D341Med (cell line): Measurements from ENCODE around the gene EPG5.

ENCODE experiments used
- DNase-seq: peaks from one replicate; pipeline ENCODE4 v3.0.0; 2012; ENCODE audit warnings: low spot score

The EPG5 gene

DNA sequence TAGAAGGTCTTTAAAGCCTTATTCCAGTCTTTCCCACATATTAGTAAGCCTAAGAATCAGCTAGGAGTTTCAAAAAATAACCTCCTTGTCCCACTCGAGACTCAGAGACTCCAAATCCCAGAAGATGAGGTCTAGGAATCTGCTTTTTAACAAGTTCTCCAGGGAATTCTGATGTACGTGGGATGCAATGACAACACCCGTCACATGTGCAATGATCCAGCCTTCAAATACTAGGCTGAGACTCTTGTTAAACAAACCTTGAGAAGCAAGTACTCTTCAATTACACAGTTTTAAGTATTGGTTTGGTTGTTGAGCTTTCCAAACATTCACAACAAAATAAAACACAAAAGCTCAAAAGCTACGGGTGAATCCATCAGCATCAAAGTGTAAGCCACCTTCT lies 53.9 kb downstream of the EPG5 start:
- DNase-seq = no peak

DNA sequence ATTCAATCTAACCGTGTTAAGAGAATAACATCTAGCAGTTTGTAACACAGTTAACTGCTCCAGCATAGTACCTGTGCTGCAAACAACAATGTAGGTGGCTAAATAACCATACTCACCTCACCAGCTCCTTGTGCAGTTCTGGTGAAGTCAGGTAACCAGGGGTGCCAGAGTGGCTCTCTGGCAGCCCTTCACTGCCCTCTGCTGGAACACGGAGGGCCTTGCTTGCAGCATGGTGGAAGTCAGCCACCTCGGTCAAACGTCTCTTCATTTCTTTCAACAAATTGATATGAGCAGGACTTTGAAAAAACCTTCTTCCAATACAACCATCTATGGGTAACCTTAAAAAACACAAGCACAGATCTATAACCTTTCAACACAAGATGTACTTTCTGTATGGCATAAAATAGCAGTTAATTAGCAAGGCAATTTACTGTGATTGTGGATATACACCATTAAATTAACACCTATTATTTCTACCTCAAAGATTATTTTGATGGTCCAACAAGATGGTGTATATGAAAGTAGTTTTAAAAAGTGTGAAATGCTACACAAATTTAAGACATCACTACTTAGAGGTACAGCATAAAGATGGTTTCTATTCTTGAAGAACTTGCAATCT lies 56.6 kb downstream of the EPG5 start:
- peak; percentile 88 for DNase-seq

DNA sequence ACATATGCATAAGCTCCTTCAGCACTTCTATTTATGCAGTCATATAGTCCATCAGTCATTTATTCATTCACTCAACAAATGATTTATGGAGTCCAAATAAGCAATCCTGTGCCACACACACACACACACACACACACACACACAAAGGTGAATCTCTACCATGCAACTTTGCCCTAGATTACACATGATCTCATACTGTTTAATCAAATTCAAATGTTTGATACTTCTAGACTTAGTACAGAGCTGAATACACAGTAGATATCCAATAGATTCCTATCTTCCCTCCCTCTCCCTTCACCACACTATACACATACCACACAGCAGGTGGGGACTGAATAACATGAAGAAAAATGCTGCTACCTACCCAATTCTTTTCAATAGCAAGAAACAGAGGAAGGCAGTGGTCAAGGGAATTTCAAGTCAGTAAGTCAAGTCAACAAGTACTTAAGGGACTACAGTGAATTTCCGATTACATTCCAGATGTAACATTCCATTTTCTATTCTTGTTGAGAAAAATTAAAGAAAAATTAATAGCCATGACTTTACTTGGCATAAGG lies 65.4 kb downstream of the EPG5 start:
- no peak for DNase-seq

DNA sequence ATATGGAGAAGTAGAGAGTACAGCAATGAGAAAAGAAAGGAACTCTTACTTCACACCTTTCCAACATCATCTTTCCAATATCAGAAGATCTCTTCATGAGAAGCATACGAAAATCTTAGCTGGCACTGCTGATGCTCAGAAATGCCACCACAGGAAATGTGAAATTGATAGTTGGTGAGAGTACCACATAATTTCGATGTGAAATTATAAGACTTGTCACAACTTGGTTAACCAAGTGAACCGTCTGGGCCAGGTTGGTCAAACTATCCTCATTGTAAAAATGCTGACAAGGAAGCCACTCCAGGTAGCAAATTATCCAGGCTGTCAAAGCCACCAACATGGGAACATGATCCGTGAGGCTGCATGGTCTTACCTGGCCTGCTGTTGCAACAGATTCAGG lies 66.5 kb downstream of the EPG5 start:
- DNase-seq = no peak

DNA sequence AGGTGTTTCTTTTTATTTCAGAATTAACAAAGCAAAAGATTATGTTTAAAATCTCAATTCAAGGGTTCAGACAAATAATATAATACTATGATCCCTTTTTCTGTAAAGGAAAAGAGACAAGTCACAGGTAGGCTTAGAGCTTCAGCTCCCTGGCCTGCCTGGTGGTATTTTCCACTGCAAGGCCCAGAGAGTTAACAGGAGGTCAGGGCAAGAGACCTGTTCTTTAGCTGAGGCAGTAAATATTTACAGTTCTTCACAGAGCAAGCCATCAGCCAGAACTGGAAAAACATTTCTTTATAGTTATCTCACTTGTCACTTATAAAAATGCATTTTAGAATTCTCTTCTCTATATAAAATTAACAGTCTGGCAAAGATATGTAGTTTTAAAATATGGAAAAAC lies 70.1 kb downstream of the EPG5 start:
- no peak for DNase-seq

DNA sequence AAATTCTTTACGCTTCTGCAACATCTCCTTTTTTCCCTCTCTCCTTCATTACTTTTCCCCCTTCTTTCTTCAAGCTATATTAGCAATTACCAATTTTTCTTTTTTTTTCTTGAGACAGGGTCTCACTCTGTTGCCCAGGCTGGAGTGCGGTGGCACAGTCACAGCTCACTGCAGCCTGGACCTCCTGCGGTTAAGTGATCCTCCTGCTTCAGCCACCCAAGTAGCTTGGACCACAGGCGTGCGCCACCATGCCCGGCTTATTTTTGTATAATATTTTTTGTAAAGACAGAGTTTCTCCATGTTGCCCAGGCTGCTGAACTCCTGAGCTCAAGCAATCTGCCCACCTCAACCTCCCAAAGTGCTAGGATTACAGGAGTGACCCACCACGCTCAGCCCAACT lies 70.7 kb downstream of the EPG5 start:
- DNase-seq = no peak

DNA sequence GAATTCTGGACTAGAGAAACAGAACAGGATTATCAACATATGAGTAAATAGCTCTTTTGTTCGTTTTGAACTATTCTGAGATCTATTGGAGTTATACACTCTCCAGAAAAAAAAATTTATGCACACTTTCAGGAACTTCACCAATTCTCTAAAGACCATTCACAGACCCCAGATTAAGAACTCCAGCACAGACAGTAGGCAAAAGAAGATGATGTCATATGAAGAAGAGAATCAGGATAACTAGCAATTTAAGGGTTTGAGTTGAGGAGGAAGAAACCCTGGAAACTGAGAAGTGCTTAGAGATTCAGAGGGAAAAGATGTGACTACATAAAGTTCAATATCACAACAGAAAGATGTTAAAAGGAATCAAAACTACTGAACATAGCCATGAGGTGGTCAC lies 71.8 kb downstream of the EPG5 start:
- DNase-seq = no peak

DNA sequence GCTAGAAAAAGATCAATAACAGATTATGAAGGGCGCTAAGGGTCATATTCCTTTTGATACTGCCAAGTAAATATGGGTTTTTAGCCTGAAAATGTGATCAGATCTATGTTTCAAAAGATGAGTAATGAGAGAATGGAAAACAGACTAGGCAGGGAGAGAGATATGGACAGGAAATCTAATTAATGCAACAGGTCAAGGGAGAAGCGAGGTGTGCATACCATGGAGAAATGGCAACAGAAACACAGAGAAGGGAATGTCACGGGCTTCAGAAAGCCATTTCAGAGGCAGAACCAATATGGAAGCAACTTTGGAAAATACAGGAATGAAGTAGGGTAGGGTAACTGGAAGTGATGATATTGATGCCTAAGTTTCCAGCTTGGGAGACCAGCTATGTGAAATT lies 72.3 kb downstream of the EPG5 start:
- no peak for DNase-seq

DNA sequence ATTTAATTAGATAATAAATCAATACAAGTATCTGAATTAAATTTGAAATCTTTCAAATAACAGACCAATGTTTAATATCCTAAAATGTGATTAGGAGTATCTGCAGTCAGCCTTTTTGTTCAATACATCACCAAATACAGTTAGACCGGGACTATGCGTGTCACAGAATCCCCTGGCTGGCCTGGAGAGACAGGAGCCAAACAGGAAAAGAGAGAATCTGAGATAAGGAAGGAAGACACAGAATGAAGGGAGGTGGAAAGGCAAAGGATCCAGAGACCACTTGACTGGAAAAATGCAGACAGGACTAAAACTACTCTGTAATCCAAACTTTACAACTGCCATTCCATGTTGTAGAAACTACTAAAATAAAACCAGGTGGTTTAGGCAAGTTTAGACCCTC lies 75.3 kb downstream of the EPG5 start:
- DNase-seq = no peak

DNA sequence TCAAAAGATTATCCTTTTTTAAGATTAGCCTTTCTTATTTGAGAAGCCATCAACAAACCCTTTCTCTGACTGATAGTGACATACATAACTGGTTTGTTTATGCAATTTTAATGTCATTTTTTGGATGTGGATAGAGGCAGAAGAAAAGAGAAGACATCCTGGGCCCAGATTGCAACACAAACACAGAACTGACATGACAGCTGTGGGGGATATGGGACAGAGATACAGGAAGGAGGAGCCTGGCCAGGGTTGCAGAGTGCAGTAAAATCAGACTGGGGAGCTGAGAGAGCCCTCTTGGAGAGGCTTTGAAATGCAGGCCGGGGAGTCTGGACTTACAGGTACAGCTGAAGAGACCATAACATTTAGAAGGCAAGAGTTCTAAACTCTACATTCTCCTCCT lies 76.5 kb downstream of the EPG5 start:
- DNase-seq = no peak

DNA sequence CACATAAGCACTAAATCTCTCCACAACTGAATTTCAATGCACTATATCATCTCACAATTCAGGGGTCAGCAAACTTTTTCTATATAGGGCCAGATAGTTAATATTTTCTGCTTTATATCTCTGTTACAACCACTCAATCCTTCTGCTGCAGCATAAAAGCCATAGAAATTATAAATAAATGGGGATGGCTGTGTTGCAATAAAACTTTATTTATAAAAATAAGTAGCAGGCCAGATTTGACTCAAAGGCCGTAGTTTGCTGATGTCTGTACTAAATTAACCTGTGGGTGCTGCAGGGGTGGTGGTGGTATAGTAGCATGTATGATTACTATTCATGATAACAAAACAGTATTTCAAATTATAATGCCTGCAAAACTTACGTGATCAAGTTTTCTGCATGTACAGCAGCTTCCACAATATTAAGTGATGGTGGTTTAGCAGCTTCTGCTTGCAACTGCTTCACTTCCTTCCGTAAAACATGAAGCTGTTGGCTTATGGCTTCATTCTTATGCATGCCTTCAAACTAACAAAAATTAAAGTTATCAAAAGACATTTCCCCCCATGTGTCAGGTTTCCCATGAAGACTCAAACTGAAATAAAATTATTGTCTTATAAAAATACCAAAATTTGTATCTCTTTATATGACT lies 77.6 kb downstream of the EPG5 start:
- no peak for DNase-seq

DNA sequence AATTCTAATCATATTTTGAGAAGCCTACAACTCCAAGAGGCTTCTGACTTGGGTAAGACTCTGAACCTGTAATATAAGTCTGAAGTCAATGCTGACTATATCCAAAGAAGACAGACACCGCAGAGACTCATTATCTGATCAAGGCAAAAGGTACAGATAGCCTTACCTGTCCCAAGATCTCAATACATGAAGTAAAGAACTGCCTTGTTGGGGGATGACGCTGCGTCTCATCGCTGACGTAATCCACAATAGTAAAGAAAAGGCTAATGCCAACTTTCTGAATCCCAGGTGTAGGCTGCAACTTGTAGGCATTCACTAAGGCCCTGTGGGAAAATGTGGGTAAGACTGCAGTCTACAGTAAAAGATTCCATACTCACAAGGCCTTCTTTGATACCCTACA lies 79.5 kb downstream of the EPG5 start:
- DNase-seq = no peak

DNA sequence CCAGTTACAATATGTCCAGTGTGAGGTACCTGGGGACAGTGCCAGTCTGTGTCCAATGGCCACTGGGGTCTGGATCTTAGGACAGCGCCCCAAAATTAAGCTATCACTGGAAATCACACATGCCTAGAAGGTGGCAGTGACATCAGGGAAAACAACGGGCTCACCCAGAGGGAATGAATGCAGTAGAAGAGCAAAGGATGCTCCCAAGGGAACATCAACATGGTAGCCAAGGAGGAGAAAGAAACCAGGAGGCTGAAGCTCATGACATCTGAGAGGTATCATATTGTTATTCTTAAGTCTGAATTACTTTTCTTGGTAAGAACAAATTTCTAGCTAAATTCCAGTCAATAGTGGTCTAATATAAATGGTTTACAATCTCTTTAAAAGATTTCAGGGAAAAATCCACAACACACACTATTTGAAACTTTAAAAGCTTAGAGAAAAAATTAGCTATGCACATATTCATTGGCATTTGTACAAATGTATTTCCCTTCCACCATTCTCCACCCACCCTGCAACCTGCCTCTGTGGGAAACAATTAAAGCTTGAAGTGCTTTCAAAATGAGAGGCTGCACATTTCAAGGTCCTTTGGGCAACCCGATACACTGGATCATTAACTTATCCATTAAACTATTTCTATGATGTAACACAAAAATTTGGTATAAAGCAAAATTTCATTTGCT lies 86.1 kb downstream of the EPG5 start:
- DNase-seq = no peak

DNA sequence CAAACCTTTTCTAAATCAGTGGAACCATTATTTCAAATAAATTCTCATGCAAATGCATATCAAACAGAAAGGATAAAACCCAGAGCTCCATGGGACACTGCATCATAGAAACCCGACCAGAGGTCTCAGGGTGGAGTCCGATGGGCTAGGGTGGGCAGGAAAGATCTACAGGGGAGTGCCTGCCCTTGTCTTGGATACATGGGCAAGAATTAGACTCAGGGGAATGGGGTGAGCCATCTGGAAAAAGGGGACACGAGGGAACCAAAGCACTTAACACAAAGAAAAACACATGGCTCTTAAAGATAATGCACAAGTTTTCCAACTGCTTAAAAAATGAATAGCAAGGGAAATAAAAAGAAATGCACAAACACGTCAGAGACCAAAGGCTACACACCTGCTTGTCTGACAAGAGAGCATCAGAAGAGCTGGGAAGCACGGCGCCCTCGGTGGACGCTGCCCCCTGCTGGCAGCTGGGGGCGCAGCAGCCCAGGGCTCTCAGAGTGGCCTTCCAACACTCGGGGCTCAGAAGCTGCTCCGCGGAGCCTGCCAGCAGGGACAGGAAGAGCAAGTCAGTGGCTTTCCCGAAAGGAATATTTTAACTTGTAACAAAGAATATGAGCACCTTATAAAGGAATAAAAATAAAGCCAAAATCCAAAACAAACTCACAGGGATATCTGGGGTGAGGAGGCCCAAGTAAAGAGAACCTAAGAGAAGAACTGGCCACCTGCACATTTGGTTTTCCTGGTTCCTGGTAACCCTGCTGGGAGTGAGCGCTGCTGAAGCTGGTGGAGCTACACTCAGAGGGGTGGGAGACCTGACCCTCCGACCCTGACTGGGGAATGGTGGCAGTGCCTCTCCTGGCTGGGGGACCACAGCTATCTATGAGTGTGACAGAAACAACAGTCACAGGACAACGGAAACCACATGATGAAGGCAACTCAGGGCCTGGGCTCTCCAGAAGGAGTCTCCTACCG lies 87.2 kb downstream of the EPG5 start:
- peak; percentile 95 for DNase-seq

DNA sequence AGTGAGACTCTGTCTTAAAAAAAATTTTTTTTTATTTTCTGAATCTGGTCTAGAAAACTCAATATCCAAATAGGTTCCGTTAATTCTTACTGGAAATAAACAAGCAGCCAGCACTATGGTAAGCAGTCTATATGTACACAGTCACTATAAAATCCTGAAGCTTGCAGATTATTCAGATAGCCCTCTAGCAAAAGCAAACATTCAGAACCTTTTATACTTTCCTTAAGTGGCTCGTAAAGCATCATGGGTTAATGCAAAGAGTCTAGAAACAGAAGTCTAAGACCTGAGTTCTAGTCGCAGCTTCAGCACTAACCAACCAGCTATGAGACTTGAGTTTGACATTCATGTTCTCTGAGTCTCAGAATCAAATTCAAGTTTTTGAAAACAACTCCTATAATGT lies 89.7 kb downstream of the EPG5 start:
- no peak for DNase-seq

DNA sequence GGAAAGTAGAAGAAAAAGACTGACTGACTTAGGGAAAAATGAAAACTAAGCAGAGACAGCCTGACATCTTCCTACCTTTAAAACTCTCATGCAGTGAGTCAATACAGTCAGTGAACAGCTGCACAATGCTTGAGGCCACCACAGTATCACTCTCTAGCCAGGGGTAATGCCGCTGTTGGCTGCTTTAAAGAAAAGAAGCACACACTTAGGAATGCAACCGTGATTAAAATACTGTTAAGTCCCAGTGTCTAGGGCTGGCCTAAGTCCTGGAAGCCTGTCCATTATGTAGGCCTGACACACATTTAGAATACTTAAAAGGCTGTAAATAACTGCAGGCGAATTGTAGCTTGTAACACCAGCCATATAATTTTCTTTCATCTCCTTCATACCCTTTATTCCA lies 91.0 kb downstream of the EPG5 start:
- DNase-seq = no peak

DNA sequence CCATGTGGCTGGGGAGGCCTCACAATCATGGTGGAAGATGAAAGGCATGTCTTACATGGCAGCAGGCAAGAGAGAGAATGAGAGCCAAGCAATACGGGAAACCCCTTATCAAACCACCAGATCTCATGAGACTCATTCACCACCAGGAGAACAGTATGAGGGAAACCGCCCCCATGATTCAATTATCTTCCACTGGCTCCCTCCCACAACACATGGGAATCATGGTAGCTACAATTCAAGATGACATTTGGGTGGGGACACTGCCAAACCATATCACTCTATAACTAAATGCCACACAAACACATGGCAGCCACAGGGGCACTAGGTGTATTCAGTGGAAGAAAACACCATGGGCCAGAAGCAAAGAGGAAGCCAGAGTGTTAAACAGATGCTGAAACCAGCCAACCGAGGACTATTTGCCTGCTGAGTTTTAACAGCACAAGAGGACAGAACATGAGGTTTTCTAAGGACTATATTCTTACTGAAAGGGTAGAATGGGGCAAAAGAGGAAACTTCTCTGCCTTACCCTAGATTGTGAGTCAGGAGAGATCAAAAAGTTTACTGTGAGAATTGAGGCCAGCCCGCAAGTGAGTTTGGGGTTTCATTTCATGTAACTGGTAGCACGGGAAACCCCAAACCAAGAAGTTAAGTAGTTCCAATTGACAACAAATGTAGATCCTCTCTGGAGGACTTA lies 92.5 kb downstream of the EPG5 start:
- no peak for DNase-seq

DNA sequence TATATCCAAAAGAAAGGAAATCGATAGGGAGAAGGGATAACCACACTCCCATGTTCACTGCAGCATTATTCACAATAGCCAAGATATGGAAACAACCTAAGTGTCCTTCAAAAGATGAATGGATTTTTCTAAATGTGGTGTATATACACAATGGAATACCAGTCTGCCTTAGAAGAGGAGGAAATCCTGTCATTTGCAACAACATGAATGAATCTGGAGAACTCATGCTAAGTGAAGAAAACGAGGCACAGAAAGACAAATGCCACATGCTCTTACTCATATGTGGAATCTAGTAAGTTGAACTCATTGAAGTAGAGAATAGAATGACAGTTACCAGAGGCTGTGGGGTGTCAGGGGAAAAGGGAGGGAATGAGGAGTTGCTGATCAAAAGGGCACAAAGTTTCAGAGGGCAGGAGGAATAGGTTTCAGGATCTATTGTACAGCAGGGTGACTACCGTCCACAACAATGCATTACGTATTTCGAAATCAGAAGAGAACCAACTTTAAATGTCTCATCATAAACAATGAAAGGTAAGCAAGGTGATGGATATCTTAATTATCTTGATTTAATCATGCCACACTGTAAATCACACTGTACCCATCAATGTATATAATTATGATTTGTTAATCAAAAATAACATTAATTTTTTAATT lies 95.6 kb downstream of the EPG5 start:
- no peak for DNase-seq

DNA sequence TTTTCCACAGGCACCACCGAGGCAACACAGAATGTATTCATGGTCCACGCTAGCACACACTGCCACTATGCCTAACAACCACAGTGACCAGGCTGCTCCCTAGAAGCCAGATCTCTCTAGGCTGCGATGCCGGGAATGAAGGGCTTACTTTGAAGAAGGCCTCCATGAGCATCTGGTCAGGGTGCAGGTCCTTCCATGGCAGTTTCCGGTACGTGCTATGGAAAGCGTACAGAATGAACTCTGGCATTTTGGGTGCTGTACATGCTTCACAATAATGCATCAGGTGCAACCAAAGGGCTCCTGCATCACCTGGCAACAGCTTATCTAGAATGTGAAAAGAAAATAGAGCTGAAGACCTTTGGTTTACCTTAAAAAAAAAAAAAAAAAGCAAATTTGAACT lies 96.7 kb downstream of the EPG5 start:
- no peak for DNase-seq

DNA sequence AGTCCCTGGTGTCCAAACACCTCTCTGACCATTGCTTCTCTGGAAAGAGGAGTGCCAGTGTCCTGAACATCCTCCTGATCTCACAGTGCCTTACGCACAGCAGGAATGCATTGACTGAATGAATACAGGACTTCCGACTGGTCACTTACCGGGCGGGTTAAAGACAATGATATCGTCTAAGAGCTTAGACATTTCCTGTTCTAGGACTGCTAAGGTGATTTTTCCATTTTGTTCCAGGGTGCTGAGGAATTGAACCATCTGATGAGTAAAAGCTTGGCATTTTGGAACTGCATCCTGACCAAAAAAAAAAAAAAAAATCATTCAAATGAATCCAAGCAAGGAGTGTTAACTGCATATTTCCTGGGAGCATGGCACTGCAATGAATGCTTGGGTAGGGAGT lies 101.7 kb downstream of the EPG5 start:
- DNase-seq = no peak

DNA sequence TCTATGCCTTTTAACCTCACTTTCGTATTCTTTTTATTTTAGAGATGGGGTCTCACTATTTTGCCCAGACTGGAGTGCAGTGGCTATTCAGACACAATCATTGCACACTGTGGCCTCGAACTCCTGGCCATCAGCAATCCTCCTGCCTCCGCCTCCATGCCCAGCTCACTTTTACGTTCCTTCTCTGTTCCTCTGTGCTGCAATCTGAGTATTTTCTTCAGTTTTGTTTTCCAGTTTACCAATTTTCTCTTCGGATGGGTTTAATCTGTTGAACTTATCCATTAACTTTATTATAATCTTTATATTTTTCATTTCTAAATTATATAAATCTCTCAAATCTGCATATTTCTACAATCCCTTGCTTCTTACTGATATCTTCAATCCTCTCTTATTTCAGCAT lies 103.0 kb downstream of the EPG5 start:
- DNase-seq = no peak
